HepG2 (cell line): ENCODE measurements around the gene EFCAB14. TPM values are rescaled to one million over a fixed set of nuclear protein-coding genes. Genes with fewer than 3 reads are reported as not detected.

Source experiments
- ATAC-seq: fragments of 200-7000 bp; cut with Tn5 transposase; 3 replicates; pipeline ENCODE4 v1.9.1; 2020; ENCODE audit warnings: mild to moderate bottlenecking, moderate library complexity
- BruUV-seq: library from RNA; stranded (reverse); fragments of 400-500 nt; replicated peaks from 2 replicates; lab custom pipeline; 2021; lab: Mats Ljungman, UMichigan
- CTCF ChIA-PET: fragments of 300-600 bp; formaldehyde crosslinking; extraction: SDS; loops from one replicate; lab custom pipeline; 2021; ENCODE audit warnings: low total read pairs, inconsistent platforms, low intra/inter-chr PET ratio; lab: Yijun Ruan, JAX
- POLR2A ChIA-PET: fragments of 350-600 bp; sonication (Branson Sonifier 250); formaldehyde crosslinking; loops from one replicate; lab custom pipeline; 2020; ENCODE audit warnings: antibody characterized with exemption, inconsistent platforms; lab: Yijun Ruan, JAX
- DNase-seq: peaks from one replicate; pipeline ENCODE4 v3.0.0-alpha.2; 2015; ENCODE audit warnings: low spot score
- FAIRE-seq: peaks from 3 replicates; lab custom pipeline; 2011; peaks lifted over from hg19 to GRCh38; lab: Jason Lieb, UNC
- H2AFZ ChIP-seq: one replicate; pipeline ENCODE4 v1.6.1; 2011; ENCODE audit warnings: low read length, inconsistent platforms
- H3K27ac ChIP-seq: fragments of 300-600 bp; 3 replicates; pipeline ENCODE4 v1.8.0; 2011; ENCODE audit warnings: mixed run types, mild to moderate bottlenecking, mixed read lengths, low read length, inconsistent platforms; ENCODE audit not compliant: insufficient read depth; ENCODE audit errors: extremely low read length
- H3K27me3 ChIP-seq, 2 experiments: fragments of 200-600 bp in 1 of 2; 2 replicates in 1 of 2; 3 replicates in 1 of 2; pipeline versions ENCODE4 v1.6.0 to v1.8.0; 2011; ENCODE audit warnings: low read length in 2 of 2, mild to moderate bottlenecking in 2 of 2, moderate library complexity in 2 of 2, inconsistent platforms in 1 of 2; ENCODE audit not compliant: insufficient read depth in 2 of 2, control insufficient read depth in 1 of 2
- H3K36me3 ChIP-seq, 2 experiments: fragments of 200-600 bp in 1 of 2; replicated peaks in 1 of 2; 2 replicates in 1 of 2; 3 replicates in 1 of 2; pipeline versions ENCODE4 v1.5.1 to v1.8.0; 2011; ENCODE audit warnings: low read length in 2 of 2, inconsistent platforms in 1 of 2; ENCODE audit not compliant: insufficient read depth in 2 of 2, control insufficient read depth in 1 of 2
- H3K4me1 ChIP-seq: 2 replicates; pipeline ENCODE4 v1.5.1; 2012; ENCODE audit warnings: low read length, inconsistent platforms; ENCODE audit not compliant: insufficient read depth
- H3K4me2 ChIP-seq: 2 replicates; pipeline ENCODE4 v1.6.0; 2011; ENCODE audit warnings: low read depth, low read length, inconsistent platforms
- H3K4me3 ChIP-seq, 3 experiments: fragments of 200-600 bp in 1 of 3; sonication (generic), shearing (Covaris generic) in 1 of 3; replicated peaks in 1 of 3; 2 replicates each; pipeline ENCODE4 v1.5.1; 2011 to 2016; ENCODE audit warnings: low read length in 3 of 3, inconsistent platforms in 2 of 3, low read depth in 2 of 3, mild to moderate bottlenecking in 2 of 3, control low read depth in 1 of 3, mixed read lengths in 1 of 3; ENCODE audit not compliant: insufficient read depth in 1 of 3
- H3K79me2 ChIP-seq: one replicate; pipeline ENCODE4 v1.6.1; 2011; ENCODE audit warnings: low read length, inconsistent platforms; ENCODE audit not compliant: insufficient read depth
- H3K9ac ChIP-seq: 2 replicates; pipeline ENCODE4 v1.6.0; 2011; ENCODE audit warnings: mild to moderate bottlenecking, low read depth, low read length, inconsistent platforms; ENCODE audit not compliant: insufficient read depth
- H3K9me3 ChIP-seq: 2 replicates; pipeline ENCODE4 v1.5.1; 2012; ENCODE audit warnings: mild to moderate bottlenecking, low read length
- H4K20me1 ChIP-seq: 2 replicates; pipeline ENCODE4 v1.6.0; 2011; ENCODE audit warnings: inconsistent platforms, mild to moderate bottlenecking, low read length, moderate library complexity; ENCODE audit not compliant: insufficient read depth
- CC2D1A ChIP-seq: sonication (generic); formaldehyde crosslinking; IDR thresholded peaks from 2 replicates; pipeline ENCODE4 v1.8.1; 2023; ENCODE audit warnings: mild to moderate bottlenecking, missing genetic modification reagents
- CREB3 ChIP-seq: sonication (generic); formaldehyde crosslinking; IDR thresholded peaks from 2 replicates; pipeline ENCODE4 v1.5.0; 2020; ENCODE audit warnings: missing genetic modification reagents
- CREBL2 ChIP-seq: sonication (generic); formaldehyde crosslinking; IDR thresholded peaks from 2 replicates; pipeline ENCODE4 v1.8.1; 2023; ENCODE audit warnings: missing genetic modification reagents, mild to moderate bottlenecking, borderline replicate concordance
- EEA1 ChIP-seq: sonication (generic); formaldehyde crosslinking; IDR thresholded peaks from 2 replicates; pipeline ENCODE4 v1.5.1; 2020; ENCODE audit warnings: mild to moderate bottlenecking, missing genetic modification reagents, borderline replicate concordance
- GATAD2A ChIP-seq: IDR thresholded peaks from 2 replicates; pipeline ENCODE4 v1.6.1; 2016
- GZF1 ChIP-seq: sonication (generic); formaldehyde crosslinking; IDR thresholded peaks from 2 replicates; pipeline ENCODE4 v1.5.1; 2020; ENCODE audit warnings: mild to moderate bottlenecking, missing genetic modification reagents
- IKZF4 ChIP-seq: sonication (generic); formaldehyde crosslinking; IDR thresholded peaks from 2 replicates; pipeline ENCODE4 v1.5.1; 2020; ENCODE audit warnings: borderline replicate concordance, mild to moderate bottlenecking, low read depth, missing genetic modification reagents; ENCODE audit errors: not compliant biosample characterization
- IRF1 ChIP-seq: sonication (generic); formaldehyde crosslinking; IDR thresholded peaks from 2 replicates; pipeline ENCODE4 v1.4.0; 2020; ENCODE audit warnings: low read depth, mild to moderate bottlenecking, missing genetic modification reagents
- MBD4 ChIP-seq: IDR thresholded peaks from 2 replicates; pipeline ENCODE4 v1.6.1; 2012; ENCODE audit warnings: low read length, inconsistent platforms, borderline replicate concordance
- PRPF4 ChIP-seq: fragments of 200-400 bp; formaldehyde crosslinking; IDR thresholded peaks from 2 replicates; pipeline ENCODE4 v1.6.1; 2016; ENCODE audit warnings: low read length, low read depth; ENCODE audit not compliant: poor library complexity, severe bottlenecking
- SRSF1 ChIP-seq: fragments of 200-400 bp; formaldehyde crosslinking; optimal IDR thresholded peaks from 2 replicates; pipeline ENCODE3; 2017; ENCODE audit warnings: mild to moderate bottlenecking, low read depth, low read length, moderate library complexity
- U2AF2 ChIP-seq: fragments of 200-400 bp; formaldehyde crosslinking; IDR thresholded peaks from 2 replicates; pipeline ENCODE4 v1.6.1; 2017; ENCODE audit warnings: low read depth, mild to moderate bottlenecking, low read length
- ZBTB44 ChIP-seq: sonication (generic); formaldehyde crosslinking; IDR thresholded peaks from 2 replicates; pipeline ENCODE4 v1.4.0; 2020; ENCODE audit warnings: missing genetic modification reagents
- ZNF12 ChIP-seq: sonication (generic); formaldehyde crosslinking; IDR thresholded peaks from 2 replicates; pipeline ENCODE4 v1.5.0; 2020; ENCODE audit warnings: missing genetic modification reagents
- ZNF703 ChIP-seq: sonication (generic); formaldehyde crosslinking; IDR thresholded peaks from 2 replicates; pipeline ENCODE4 v1.5.1; 2020; ENCODE audit warnings: missing genetic modification reagents, mild to moderate bottlenecking, moderate library complexity, borderline replicate concordance
- WGBS: methylation state at CpG from one replicate; pipeline ENCODE4 v1.1.6; 2017; ENCODE audit warnings: low lambda C conversion rate; 5-methylcytosine and 5-hydroxymethylcytosine counted together
- in situ Hi-C: cut with HindIII; loops from 2 replicates; pipeline ENCODE4 v1.10.0; 2017; ENCODE audit warnings: low pct_unique_long_range_greater_than_20kb; ENCODE audit not compliant: extremely low pct_ligation_motif_present
- intact Hi-C: fragments of 100-400 bp; cut with micrococcal nuclease; formaldehyde crosslinking; loops from one replicate; pipeline ENCODE4 v1.10.0; 2022; ENCODE audit not compliant: unreplicated experiment
- polyA plus RNA-seq, 8 experiments: library from polyadenylated mRNA; depleted of rRNA in 3 of 8; stranded (reverse) in 7 of 8; unstranded in 1 of 8; fragments of >200 nt; fragmentation: Illumina TruSeq in 4 of 8; extraction: Trizol in 4 of 8; gene quantifications; 2 replicates each; pipeline versions ENCODE4 v1.2.1 to v1.2.3, GENCODE V29; 2011 to 2016; ENCODE audit warnings: low read depth in 4 of 8, missing spikeins in 1 of 8, mixed read lengths in 1 of 8; ENCODE audit not compliant: insufficient read depth in 1 of 8
- total RNA-seq, 5 experiments: library from RNA; depleted of rRNA; stranded (reverse); fragments of >200 nt; fragmentation: Illumina TruSeq; extraction: Trizol; gene quantifications; 2 replicates each; pipeline ENCODE4 v1.2.3, GENCODE V29; 2016; ENCODE audit warnings: low read depth in 1 of 5

The EFCAB14 gene
- total and polyA plus RNA-seq, 2 of the 13 experiments (the other 11 are each of a cell fraction or from before 2014, with no cell fraction given): 13.4 to 17.9 TPM

GRCh38 chr1:46719689-46720088 lies 775 bp upstream of the EFCAB14 start:
- H3K27me3 ChIP-seq: no peaks in the 10 kb centered on the region; a peak in 1 of 5 replicates
- H3K36me3 ChIP-seq: peaks cover 3 to 15% of the 10 kb centered on the region in 2 experiments; a peak in 3 of 5 replicates
- H3K27ac ChIP-seq: no peak overlapping the region
- H3K9me3 ChIP-seq: no peaks in the 10 kb centered on the region
- ATAC-seq: peak; percentile 11; the same call in 1 of the 3 replicates
- no peak for TF ChIP-seq PRPF4
- TF ChIP-seq IRF1: no peak
- DNase-seq: no peak
- no peak for FAIRE-seq
- H2AFZ ChIP-seq: peak overlapping the region; percentile 55
- no TSS peak for BruUV-seq
- WGBS: 4% methylated on average over 3 of the region's 3 CpGs
- no peaks in the 10 kb centered on the region for H4K20me1 ChIP-seq
- peaks cover 21% of the 10 kb centered on the region for H3K79me2 ChIP-seq
- H3K9ac ChIP-seq: no peak overlapping the region; the same call in 1 of the 2 replicates
- CTCF ChIA-PET: no interaction called here
- peaks cover 29% of the 10 kb centered on the region for H3K4me1 ChIP-seq
- in situ Hi-C loops: loop anchor here (5.0 kb wide), 1 partner anchor 102 kb away; the partner anchor contains the start of gene MOB3C
- intact Hi-C loops: loop anchor here (10.0 kb wide), 1 partner anchor 165 kb away; the partner anchor contains the start of gene KNCN
- POLR2A ChIA-PET: interaction anchor here (1.0 to 1.5 kb wide), 2 partner anchors 9 to 15 kb away, joined by 3 to 6 read pairs; no protein-coding TSS in a partner anchor
- peak overlapping the region; percentile 29 to 97 (median 96); a peak in 4 of 6 replicates for H3K4me3 ChIP-seq
- peak overlapping the region; percentile 67 for H3K4me2 ChIP-seq

- 1% methylated on average over 10 of the region's 12 CpGs for WGBS
- DNase-seq (no peak), FAIRE-seq (no peak), ATAC-seq (peak; percentile 26)
- Histone ChIP-seq H3K36me3 (peaks cover 6 to 19% of the 10 kb centered on the region in 2 experiments; a peak in 4 of 5 replicates), H4K20me1 (no peaks in the 10 kb centered on the region; the same call in 1 of the 2 replicates), H3K9me3 (no peaks in the 10 kb centered on the region), H3K4me1 (peaks cover 27% of the 10 kb centered on the region), H3K9ac (peak overlapping the region; percentile 96), H3K4me3 (peak overlapping the region; percentile 84 to 97 (median 96)), H3K27ac (peak overlapping the region; percentile 60), H3K27me3 (no peaks in the 10 kb centered on the region; a peak in 1 of 5 replicates), H3K4me2 (peak overlapping the region; percentile 96), H3K79me2 (peaks cover 21% of the 10 kb centered on the region), H2AFZ (no peak overlapping the region)
- POLR2A ChIA-PET: interaction anchor here (1.5 kb wide), 1 partner anchor 10 kb away, joined by 6 read pairs; no protein-coding TSS in a partner anchor
- CTCF ChIA-PET: no interaction called here
- BruUV-seq: no TSS peak
- in situ Hi-C loops (no loop called here), intact Hi-C loops (no loop called here)
- no peak for TF ChIP-seq MBD4
- no peak for TF ChIP-seq CC2D1A (CRISPR knock-in tag)
- TF ChIP-seq CREB3 (CRISPR knock-in tag): no peak
- TF ChIP-seq SRSF1: no peak
- no peak for TF ChIP-seq CREBL2 (CRISPR knock-in tag)
- TF ChIP-seq ZNF12 (CRISPR knock-in tag): no peak
- TF ChIP-seq U2AF2: no peak
- TF ChIP-seq EEA1 (CRISPR knock-in tag): no peak
- no peak for TF ChIP-seq GATAD2A
- TF ChIP-seq GZF1 (CRISPR knock-in tag): no peak
- no peak for TF ChIP-seq ZNF703 (CRISPR knock-in tag)
- no peak for TF ChIP-seq IKZF4
- no peak for TF ChIP-seq ZBTB44 (CRISPR knock-in tag)
Observed at GRCh38 chr1:46718340-46718726, 581 bp downstream of the EFCAB14 start.
